Cardiac muscle cell (in vitro differentiated cells and primary cell): ENCODE results near the gene LPAR4. TPM values are rescaled to one million over a fixed set of nuclear protein-coding genes. Genes with fewer than 3 reads are reported as not detected.
"Not testable (repeated sequence)": the region's sequence is repeated elsewhere in the genome, so short reads cannot be mapped to it uniquely, and the experiment has no call there.

Source experiments
- DNase-seq, 2 donors: peaks; one replicate each; pipeline versions ENCODE4 v3.0.0 to v3.0.0-alpha.2; 2010 to 2017; ENCODE audit warnings: low read depth in 1 of 2, low spot score in 1 of 2
- H3K27ac ChIP-seq: fragments of 200-600 bp; sonication (generic); 2 replicates; pipeline ENCODE4 v1.5.1; 2016
- H3K27me3 ChIP-seq: fragments of 200-600 bp; sonication (generic); 2 replicates; pipeline ENCODE4 v1.6.0; 2016; ENCODE audit warnings: control low read depth
- H3K36me3 ChIP-seq: fragments of 200-600 bp; sonication (generic); 2 replicates; pipeline ENCODE4 v1.5.1; 2016; ENCODE audit warnings: control low read depth
- H3K4me1 ChIP-seq: fragments of 200-600 bp; sonication (generic); 2 replicates; pipeline ENCODE4 v1.8.1; 2017; ENCODE audit warnings: low read depth, mild to moderate bottlenecking, mixed run types
- H3K4me3 ChIP-seq: fragments of 200-600 bp; sonication (generic); 2 replicates; pipeline ENCODE4 v1.5.1; 2016; ENCODE audit warnings: mild to moderate bottlenecking
- H3K9me3 ChIP-seq: fragments of 200-600 bp; sonication (generic); 2 replicates; pipeline ENCODE4 v1.5.1; 2017; ENCODE audit warnings: low read depth, mild to moderate bottlenecking, control low read depth
- CTCF ChIP-seq: IDR thresholded peaks from 2 replicates; pipeline ENCODE4 v1.5.1; 2012; ENCODE audit warnings: low read depth, mild to moderate bottlenecking, low read length
- polyA plus RNA-seq: library from polyadenylated mRNA; unstranded; fragments of >200 nt; fragmentation: Nextera tagmentation; extraction: Ambion mirVana; gene quantifications from 2 replicates; pipeline ENCODE4 v1.2.1, GENCODE V29; 2016
- total RNA-seq: library from RNA; depleted of rRNA; stranded (reverse); fragments of >200 nt; gene quantifications from 2 replicates; pipeline ENCODE4 v1.2.3, GENCODE V29; 2016

Gene LPAR4
- total and polyA plus RNA-seq, 2 experiments from 2014 or later: 0.77 to 1.5 TPM

GRCh38 chrX:78800694-78801093, 53.2 kb downstream of the LPAR4 start:
- Histone ChIP-seq H3K4me3 (no peak overlapping the region), H3K4me1 (no peaks in the 10 kb centered on the region), H3K9me3 (no peaks in the 10 kb centered on the region), H3K27ac (no peak overlapping the region), H3K27me3 (no peaks in the 10 kb centered on the region), H3K36me3 (no peaks in the 10 kb centered on the region)
- no peak for TF ChIP-seq CTCF
- DNase-seq: no peak

- no peak overlapping the region for H3K27ac ChIP-seq
- no peak for DNase-seq
- no peaks in the 10 kb centered on the region for H3K9me3 ChIP-seq
Observed at GRCh38 chrX:78801522-78801921, 54.0 kb downstream of the LPAR4 start.

GRCh38 chrX:78802526-78802925, 55.0 kb downstream of the LPAR4 start:
- not testable (repeated sequence) for DNase-seq, H3K9me3 ChIP-seq, H3K27me3 ChIP-seq, H3K4me3 ChIP-seq, H3K4me1 ChIP-seq, H3K27ac ChIP-seq, H3K36me3 ChIP-seq

More at GRCh38 chrX:78801522-78801921, 54.0 kb downstream of the LPAR4 start:
- no peaks in the 10 kb centered on the region for H3K27me3 ChIP-seq
- H3K36me3 ChIP-seq: no peaks in the 10 kb centered on the region
- no peaks in the 10 kb centered on the region for H3K4me1 ChIP-seq
- TF ChIP-seq CTCF: no peak
- H3K4me3 ChIP-seq: no peak overlapping the region

Other genes starting within 250 kb of the LPAR4 start
- gene RTL3, start 88.4 kb upstream of the LPAR4 start, total RNA-seq: not detected in 2 replicates
- gene RTL3, start 88.4 kb upstream of the LPAR4 start, polyA plus RNA-seq: not detected in 2 replicates
- not detected in 2 replicates for gene P2RY10, start 197.7 kb downstream of the LPAR4 start, total RNA-seq
- 0.17 TPM in 1 of 2 replicates, not detected in the other for gene P2RY10, start 197.7 kb downstream of the LPAR4 start, polyA plus RNA-seq